HAP-1 (cell line): ENCODE results near the gene RIN3.

ENCODE experiments used
- DNase-seq, 2 experiments: peaks; one replicate each; pipeline ENCODE4 v3.0.0-alpha.2; 2016 to 2020; ENCODE audit warnings: low spot score in 2 of 2
- H3K27me3 ChIP-seq: fragments of 250-450 bp; sonication (Bioruptor Pico); 2 replicates; pipeline ENCODE4 v1.5.1; 2020; ENCODE audit warnings: low read depth, mild to moderate bottlenecking, moderate library complexity
- H3K36me3 ChIP-seq: fragments of 250-450 bp; sonication (Bioruptor Pico); replicated peaks from 2 replicates; pipeline ENCODE4 v1.5.1; 2020; ENCODE audit warnings: mild to moderate bottlenecking
- H3K4me1 ChIP-seq: fragments of 250-450 bp; sonication (Bioruptor Pico); 2 replicates; pipeline ENCODE4 v1.5.1; 2020; ENCODE audit warnings: mild to moderate bottlenecking
- H3K4me3 ChIP-seq: fragments of 250-450 bp; sonication (Bioruptor Pico); 2 replicates; pipeline ENCODE4 v1.5.1; 2020; ENCODE audit warnings: mild to moderate bottlenecking, moderate library complexity
- H3K9me3 ChIP-seq: fragments of 250-450 bp; sonication (Bioruptor Pico); 2 replicates; pipeline ENCODE4 v1.5.1; 2020; ENCODE audit warnings: mild to moderate bottlenecking, moderate library complexity
- in situ Hi-C: fragments of 300-500 bp; cut with MboI; formaldehyde crosslinking; loops from 3 replicates; pipeline ENCODE4 v1.14.3; 2020; ENCODE audit warnings: low sequenced_read_pairs, inconsistent platforms, mixed read lengths

Gene RIN3

DNA sequence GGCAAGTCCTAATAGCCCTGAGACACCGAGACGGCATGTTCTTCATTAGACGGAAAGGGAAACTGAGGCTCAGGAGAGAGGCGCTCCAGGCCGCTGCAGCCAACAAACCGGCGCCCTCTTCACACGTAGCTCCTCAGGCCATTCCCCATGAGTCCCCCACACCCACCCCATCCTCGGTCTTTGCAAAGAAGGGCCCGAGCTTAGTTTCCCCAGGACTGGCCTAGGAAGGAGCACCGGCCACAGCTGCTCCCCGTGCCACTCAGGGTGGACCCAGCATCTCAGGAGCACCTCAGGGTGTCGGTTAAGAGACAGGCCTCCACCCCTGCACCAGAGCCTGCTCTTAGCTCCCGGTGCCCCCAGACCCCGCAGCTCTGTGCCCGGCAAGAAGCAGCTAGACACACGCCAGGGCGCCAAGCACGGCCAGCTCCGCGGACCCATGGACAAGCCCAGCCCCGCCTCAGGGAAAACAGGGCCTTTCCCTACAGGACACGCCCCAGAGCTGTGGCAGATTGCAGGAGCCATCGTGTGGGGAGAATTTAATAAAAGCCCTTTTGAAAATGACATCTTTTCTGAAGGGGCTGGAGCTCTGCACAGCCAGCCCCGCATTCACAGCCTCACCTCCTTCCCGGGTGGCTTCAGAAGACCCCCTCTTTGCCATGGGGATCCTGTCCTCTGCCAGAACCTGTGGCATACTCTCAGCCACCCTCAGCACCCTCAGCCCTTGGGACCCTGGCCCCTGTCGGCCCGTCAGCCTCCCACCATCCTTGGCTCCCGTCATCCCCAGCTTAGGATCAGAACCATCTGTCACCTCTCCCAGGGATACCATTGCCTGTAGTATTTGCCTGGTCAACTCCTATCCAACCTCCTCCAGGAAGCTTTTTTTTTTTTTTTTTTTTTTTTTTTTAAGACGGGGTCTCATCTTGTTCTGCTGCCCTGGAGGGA lies 175.1 kb downstream of the RIN3 start:
- Histone ChIP-seq H3K36me3 (no peaks in the 10 kb centered on the region), H3K9me3 (no peaks in the 10 kb centered on the region), H3K27me3 (no peaks in the 10 kb centered on the region), H3K4me3 (no peak overlapping the region), H3K4me1 (no peaks in the 10 kb centered on the region)
- no peak for DNase-seq
- in situ Hi-C loops, result loop anchor here (25.0 kb wide), 1 partner anchor 551 kb away; no protein-coding TSS in a partner anchor

DNA sequence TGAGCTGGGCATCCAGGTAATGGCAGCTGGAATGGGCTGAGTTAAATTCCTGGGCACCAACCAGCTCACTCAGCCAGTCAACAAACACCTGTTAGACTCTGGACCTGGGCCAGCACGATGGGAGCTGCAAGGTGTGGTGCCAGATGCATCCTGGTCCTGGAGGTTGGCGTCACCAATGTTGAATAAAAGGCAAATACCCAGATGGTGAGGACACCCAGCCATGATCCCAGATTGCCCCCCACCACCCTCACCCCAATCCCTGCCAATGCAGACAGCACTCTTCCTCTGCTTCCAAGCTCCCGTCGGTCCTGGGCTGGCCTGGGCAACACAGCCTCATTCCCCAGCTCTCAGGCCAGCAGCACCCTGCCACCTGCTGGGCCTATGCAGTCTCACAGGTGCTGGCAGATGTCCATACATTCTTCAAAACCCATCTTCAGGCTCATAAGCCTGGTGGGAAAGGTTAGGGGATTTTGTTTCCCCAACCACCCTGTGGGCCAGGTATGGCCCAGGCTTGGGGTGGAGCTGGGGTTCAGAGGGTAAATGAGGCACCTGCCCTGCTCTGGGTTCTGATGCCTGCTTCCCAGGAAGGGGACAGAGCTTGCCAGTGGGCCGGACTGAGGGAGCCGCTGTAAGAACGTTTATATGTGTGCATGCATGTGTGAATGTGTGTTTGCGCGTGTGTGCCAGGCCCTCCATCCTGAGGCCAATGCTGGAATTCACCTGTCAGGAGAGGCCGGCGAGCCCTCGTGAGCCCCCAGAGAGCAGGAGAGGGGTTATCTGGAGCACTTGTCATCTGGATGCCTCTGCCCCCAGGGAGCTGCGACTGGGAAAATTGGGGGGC lies 176.8 kb downstream of the RIN3 start:
- Histone ChIP-seq H3K4me3 (no peak overlapping the region), H3K4me1 (no peaks in the 10 kb centered on the region), H3K36me3 (no peaks in the 10 kb centered on the region), H3K9me3 (no peaks in the 10 kb centered on the region), H3K27me3 (no peaks in the 10 kb centered on the region)
- in situ Hi-C loops, result loop anchor here (25.0 kb wide), 1 partner anchor 553 kb away; no protein-coding TSS in a partner anchor
- peak; percentile 12 to 27 for DNase-seq

DNA sequence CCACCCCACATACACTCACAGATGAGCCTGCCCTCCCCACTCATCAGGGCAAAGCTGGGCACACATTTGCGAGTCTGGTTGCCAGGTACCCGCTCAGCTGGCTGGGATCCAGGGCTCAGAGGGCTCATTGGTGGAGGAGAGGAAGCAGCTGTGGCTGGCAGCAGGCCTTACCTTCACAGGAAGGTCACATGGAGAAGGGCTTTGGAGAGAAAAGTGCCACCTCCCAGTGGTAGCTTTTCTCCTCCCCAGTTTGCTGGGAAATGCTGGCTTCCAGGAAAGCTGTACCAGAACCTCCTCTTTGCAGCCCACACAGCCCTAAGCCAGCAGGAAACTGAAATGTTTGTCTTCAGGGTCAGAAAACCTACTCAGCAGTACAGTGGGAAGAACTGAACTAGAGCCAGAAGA lies 179.2 kb downstream of the RIN3 start:
- DNase-seq, result no peak
- Histone ChIP-seq H3K4me1 (no peaks in the 10 kb centered on the region), H3K36me3 (no peaks in the 10 kb centered on the region), H3K9me3 (no peaks in the 10 kb centered on the region), H3K27me3 (no peaks in the 10 kb centered on the region), H3K4me3 (no peak overlapping the region)
- in situ Hi-C loops, result loop anchor here (25.0 kb wide), 1 partner anchor 556 kb away; no protein-coding TSS in a partner anchor

DNA sequence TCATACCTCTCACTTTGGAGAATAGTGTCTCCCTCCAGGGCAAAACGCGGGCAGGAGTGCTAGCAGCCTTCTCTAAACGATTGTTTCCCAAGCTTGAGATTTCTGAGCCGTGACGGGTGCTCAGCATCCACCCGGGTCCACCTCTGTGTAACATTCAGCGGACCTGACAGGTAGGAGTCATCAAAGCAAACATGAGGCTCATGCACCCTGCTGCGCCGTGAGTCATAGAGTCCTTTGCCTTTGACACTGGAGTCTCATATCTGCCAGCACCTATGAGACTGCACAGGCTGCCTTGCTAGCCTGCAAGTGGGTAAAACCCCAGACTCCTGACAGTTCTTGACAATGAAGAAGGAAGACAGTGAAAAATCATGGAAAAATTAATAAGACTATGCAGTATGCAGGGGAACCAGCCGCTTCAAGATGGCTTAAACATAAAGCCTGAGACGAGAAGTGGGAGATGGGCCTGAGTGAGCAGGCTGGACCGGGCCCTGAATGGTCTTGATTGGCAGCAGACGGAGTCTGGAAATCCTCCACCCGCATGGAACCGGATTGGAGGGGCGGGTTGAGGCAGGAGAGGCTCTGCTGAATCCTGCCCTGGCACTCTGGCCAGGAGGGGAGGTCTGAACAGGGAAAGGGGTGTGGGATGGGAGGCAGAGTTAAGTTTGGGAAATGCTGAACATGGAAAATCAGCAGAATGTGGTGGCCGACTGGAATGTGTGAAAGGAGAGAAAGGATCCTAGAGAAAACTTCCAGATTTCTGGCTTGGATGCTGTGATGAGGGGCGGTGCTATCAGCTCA lies 180.6 kb downstream of the RIN3 start:
- no peak for DNase-seq
- Histone ChIP-seq H3K4me3 (no peak overlapping the region), H3K36me3 (no peaks in the 10 kb centered on the region), H3K9me3 (no peaks in the 10 kb centered on the region), H3K4me1 (no peaks in the 10 kb centered on the region), H3K27me3 (no peaks in the 10 kb centered on the region)
- in situ Hi-C loops, result loop anchor here (25.0 kb wide), 1 partner anchor 557 kb away; no protein-coding TSS in a partner anchor

DNA sequence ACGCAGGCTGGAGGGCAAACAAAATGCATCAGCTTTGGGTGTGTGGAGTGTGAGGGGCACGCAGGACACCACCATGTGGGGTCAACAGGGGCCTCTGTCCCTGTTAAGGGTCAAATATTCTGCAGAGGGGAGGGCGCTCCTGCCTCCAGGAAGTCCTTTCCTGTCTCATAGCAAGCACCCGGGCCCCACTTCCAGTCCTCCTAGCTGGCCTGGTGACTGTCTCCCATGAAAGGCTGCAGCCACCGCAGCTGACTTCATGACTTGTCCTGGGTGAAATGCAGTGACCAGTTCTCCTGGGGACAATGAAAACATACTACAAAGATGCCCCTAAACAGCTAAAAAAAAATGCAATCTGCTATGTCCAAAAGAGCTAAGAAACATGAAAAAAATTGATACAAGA lies 181.2 kb downstream of the RIN3 start:
- DNase-seq, result no peak
- Histone ChIP-seq H3K4me1 (no peaks in the 10 kb centered on the region), H3K4me3 (no peak overlapping the region), H3K27me3 (no peaks in the 10 kb centered on the region), H3K36me3 (no peaks in the 10 kb centered on the region), H3K9me3 (no peaks in the 10 kb centered on the region)
- in situ Hi-C loops, result loop anchor here (25.0 kb wide), 1 partner anchor 558 kb away; no protein-coding TSS in a partner anchor

DNA sequence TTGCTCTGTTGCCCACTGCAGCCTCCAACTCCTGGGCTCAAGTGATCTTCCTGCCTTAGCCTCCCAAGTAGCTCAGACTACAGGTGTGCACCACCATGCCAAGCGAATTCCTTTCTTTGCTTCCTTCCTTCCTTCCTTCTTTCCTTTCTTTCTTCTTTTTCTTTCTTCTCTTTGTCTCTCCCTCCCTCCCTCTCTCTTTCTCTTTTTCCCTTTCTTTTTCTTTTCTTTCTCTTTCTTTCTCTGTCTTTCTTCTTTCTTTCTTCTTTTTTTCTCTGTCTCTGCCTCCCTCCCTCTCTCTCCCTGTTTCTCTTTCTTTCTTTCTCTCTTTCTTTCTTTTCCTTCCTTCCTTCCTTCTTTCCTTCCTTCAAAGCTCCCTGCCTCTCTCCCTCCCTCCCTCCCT lies 182.0 kb downstream of the RIN3 start:
- in situ Hi-C loops, result loop anchor here (25.0 kb wide), 1 partner anchor 558 kb away; no protein-coding TSS in a partner anchor
- Histone ChIP-seq H3K9me3 (no peaks in the 10 kb centered on the region), H3K27me3 (no peaks in the 10 kb centered on the region), H3K4me1 (no peaks in the 10 kb centered on the region), H3K4me3 (no peak overlapping the region), H3K36me3 (no peaks in the 10 kb centered on the region)
- DNase-seq, result no peak

DNA sequence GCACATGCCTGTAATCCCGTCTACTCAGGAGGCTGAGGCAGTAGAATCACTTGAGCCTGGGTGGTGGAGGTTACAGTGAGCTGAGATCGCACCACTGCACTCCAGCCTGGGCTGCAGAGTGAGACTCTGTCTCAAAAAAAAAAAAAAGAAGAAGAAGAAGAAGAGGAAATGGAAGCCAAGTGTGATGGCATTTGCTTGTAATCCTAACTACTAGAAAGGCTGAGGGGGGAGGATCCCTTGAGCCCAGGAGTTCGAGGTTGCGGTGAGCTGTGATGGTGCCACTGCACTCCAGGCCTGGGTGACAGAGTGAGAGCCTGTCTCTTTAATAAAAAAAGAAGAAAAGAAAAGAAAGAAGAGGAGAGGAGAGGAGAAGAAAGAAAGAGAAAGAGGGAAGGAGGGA lies 182.8 kb downstream of the RIN3 start:
- no peaks in the 10 kb centered on the region for H3K27me3 ChIP-seq
- in situ Hi-C loops, result loop anchor here (25.0 kb wide), 1 partner anchor 559 kb away; no protein-coding TSS in a partner anchor
- no peaks in the 10 kb centered on the region for H3K4me1 ChIP-seq
- DNase-seq, result no peak
- no peaks in the 10 kb centered on the region for H3K9me3 ChIP-seq
- H3K4me3 ChIP-seq, result no peak overlapping the region
- H3K36me3 ChIP-seq, result no peaks in the 10 kb centered on the region

DNA sequence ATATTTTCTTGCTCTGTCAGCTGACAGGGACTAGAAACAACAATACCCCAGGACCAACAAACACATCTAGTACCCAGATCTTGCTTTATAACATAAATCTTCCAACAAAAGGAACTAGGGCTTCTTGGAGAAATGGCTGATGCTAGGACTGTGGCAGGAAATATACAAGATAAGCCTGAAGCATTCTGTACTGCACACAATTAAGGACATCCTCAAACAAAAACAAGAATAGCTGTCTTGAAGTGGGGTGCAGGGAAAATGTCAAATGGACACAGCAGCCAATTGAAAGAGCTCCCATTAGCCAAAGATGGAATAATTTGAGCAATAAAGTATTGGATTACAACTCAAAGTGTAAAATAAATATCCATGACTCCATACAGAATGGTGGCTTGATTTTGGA lies 184.8 kb downstream of the RIN3 start:
- in situ Hi-C loops, result loop anchor here (25.0 kb wide), 1 partner anchor 561 kb away; no protein-coding TSS in a partner anchor

DNA sequence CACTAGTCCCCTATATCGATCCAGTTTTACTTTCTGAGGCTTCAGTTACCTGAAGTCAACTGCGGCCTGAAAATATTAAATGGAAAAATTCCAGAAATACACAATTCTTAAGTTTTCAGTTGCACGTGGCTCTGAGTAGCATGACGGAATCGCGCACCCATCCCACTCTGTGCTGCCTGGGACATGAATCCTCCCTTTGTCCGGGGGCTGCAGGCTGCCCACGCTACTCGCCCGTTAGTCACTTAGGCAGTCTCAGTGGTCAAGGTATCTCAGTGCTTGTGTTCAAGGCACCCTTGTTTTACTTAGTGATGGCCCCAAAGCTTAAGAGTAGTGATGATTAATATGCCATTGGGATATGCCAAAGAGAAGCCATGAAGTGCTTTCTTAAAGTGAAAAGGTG lies 188.2 kb downstream of the RIN3 start:
- H3K4me1 ChIP-seq, result no peaks in the 10 kb centered on the region
- H3K9me3 ChIP-seq, result no peaks in the 10 kb centered on the region
- H3K36me3 ChIP-seq, result no peaks in the 10 kb centered on the region
- H3K4me3 ChIP-seq, result no peak overlapping the region
- H3K27me3 ChIP-seq, result no peaks in the 10 kb centered on the region
- in situ Hi-C loops, result no loop called here
- DNase-seq, result no peak

More for the DNA sequence above, 184.8 kb downstream of the RIN3 start:
- no peaks in the 10 kb centered on the region for H3K27me3 ChIP-seq
- H3K4me1 ChIP-seq, result no peaks in the 10 kb centered on the region
- no peaks in the 10 kb centered on the region for H3K36me3 ChIP-seq
- no peak for DNase-seq
- H3K9me3 ChIP-seq, result no peaks in the 10 kb centered on the region
- no peak overlapping the region for H3K4me3 ChIP-seq

DNA sequence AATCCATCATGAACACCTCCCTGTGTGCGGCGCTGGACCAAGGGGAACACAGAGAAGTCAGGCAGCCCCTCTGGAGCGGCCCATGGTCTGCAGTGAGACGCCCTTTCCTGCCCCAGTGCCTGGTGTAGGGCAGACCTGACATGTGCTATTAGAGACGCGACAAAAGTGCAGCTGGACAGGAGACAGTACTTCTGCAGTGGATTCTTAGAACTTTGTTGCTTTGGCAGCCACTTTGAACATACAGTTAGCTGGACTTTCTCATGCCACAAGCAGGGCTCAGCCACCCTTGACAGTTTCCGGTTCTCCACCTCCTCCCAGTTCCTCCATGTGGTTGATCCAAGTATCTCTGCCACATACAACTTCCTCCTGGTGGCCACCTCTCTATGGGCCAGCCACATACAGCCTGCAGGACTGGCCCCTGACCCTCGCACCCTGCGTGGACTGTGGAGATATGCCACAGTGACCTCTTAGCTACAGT lies 188.9 kb downstream of the RIN3 start:
- Histone ChIP-seq H3K36me3 (no peaks in the 10 kb centered on the region), H3K9me3 (no peaks in the 10 kb centered on the region), H3K4me1 (no peaks in the 10 kb centered on the region), H3K4me3 (no peak overlapping the region), H3K27me3 (no peaks in the 10 kb centered on the region)
- DNase-seq, result no peak
- in situ Hi-C loops, result no loop called here

DNA sequence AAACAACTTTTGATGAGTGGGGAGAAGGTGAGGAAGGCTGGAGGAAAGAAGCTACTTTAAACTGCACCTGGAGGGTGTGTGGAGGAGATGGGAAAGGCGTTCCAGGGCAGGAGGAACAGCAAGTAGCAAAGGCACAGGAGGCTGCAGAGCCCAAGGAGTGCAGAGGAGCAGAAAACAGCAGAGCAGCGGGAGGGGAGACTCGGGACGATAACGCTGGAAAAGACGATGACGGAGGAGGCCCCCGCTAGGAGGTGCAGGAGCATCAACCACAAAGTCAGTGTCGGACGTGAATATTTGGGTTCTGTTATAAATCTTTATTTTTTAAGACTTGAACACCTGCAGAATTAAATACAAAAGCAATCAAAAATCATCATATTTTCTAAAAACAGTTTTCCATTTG lies 189.9 kb downstream of the RIN3 start:
- no peaks in the 10 kb centered on the region for H3K9me3 ChIP-seq
- DNase-seq, result no peak
- no peaks in the 10 kb centered on the region for H3K4me1 ChIP-seq
- no peak overlapping the region for H3K4me3 ChIP-seq
- in situ Hi-C loops, result no loop called here
- H3K27me3 ChIP-seq, result no peaks in the 10 kb centered on the region
- H3K36me3 ChIP-seq, result no peaks in the 10 kb centered on the region

DNA sequence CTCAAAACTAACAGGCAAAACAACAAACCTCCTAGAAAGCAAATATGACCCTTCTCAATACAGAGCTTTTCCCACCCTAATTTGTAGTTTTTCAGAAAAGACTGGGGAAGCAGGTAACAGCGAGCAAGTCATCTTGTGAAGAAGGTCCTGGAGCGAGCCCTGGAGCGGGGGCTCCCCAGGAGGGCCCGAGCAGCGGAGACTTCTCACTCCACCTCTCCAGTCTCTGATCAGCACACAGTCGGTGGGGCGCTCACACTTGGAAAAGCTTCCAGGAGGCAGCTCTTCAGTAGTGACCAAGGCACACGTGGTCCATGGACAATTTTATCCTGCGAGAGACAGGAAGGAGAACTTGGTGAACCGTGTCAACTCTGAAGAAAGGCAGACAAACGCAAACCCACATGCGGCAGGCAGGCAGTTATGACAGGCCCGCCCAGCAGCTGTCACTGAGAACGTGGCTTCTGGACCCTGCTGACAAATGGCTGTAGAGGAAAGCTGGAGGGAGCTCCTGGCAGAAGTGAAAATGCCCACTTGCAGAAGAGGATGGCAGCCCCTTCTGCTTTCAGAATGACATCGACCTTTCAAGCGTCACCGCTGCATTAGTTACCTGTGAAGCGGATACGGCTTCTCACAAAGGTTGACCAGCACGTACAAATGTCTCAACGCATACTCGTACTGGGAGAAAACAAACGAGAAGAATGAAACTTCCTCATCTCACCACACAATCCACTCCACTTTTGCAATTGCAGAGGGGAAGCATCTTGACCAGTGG lies 190.6 kb downstream of the RIN3 start:
- DNase-seq, result no peak
- Histone ChIP-seq H3K27me3 (no peaks in the 10 kb centered on the region), H3K4me1 (no peaks in the 10 kb centered on the region), H3K9me3 (no peaks in the 10 kb centered on the region), H3K4me3 (no peak overlapping the region), H3K36me3 (no peaks in the 10 kb centered on the region)
- in situ Hi-C loops, result no loop called here
